Tibial nerve (tissue), 4 donors: ENCODE data around the gene SH2D5.

Experiments
- EP300 ChIP-seq, 2 donors: sonication (generic); formaldehyde crosslinking; IDR thresholded peaks; one replicate each; pipeline ENCODE4 v1.6.1; 2017; ENCODE audit warnings: antibody characterized with exemption in 2 of 2, mild to moderate bottlenecking in 1 of 2
- POLR2A ChIP-seq, 2 donors: fragments of 450-650 bp; IDR thresholded peaks; one replicate each; pipeline ENCODE4 v1.6.1; 2017; ENCODE audit warnings: antibody characterized with exemption in 2 of 2, mild to moderate bottlenecking in 2 of 2, moderate library complexity in 2 of 2
- TF ChIP-seq, protein P1 (sequence below), 5 experiments: fragments of 200-600 bp in 3 of 5; fragments of 450-650 bp in 2 of 5; sonication (generic) in 3 of 5; IDR thresholded peaks; one replicate each; pipeline ENCODE4 v1.5.1; 2016 to 2019; ENCODE audit warnings: antibody characterized with exemption in 5 of 5, mild to moderate bottlenecking in 3 of 5, moderate library complexity in 2 of 5

DNA sequence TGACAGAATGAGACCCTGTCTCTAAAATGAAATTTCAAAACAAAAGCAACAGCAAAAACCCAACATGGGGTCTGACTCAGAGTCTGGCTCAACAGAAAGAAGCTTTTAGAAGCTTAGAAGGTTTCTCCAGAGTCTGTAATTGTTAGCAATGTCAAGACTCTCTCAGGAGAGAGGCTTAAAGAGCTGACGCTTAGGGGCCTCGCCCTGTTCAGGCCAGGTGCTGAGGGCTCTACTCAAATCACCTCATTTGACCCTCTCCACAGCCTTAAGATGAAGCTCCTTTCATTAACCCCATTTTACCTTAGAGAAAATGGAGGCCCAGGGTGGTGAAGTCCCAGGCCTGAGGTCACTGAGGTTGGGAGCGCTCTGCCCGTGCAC is 9.4 kb downstream of the SH2D5 start:
- TF ChIP-seq, protein P1, sequence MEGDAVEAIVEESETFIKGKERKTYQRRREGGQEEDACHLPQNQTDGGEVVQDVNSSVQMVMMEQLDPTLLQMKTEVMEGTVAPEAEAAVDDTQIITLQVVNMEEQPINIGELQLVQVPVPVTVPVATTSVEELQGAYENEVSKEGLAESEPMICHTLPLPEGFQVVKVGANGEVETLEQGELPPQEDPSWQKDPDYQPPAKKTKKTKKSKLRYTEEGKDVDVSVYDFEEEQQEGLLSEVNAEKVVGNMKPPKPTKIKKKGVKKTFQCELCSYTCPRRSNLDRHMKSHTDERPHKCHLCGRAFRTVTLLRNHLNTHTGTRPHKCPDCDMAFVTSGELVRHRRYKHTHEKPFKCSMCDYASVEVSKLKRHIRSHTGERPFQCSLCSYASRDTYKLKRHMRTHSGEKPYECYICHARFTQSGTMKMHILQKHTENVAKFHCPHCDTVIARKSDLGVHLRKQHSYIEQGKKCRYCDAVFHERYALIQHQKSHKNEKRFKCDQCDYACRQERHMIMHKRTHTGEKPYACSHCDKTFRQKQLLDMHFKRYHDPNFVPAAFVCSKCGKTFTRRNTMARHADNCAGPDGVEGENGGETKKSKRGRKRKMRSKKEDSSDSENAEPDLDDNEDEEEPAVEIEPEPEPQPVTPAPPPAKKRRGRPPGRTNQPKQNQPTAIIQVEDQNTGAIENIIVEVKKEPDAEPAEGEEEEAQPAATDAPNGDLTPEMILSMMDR (IDR thresholded peaks at IDR 0.05), result no peak
- TF ChIP-seq EP300 (IDR thresholded peaks at IDR 0.05) (no peak), POLR2A (IDR thresholded peaks at IDR 0.05) (no peak)
